MCF 10A (cell line): ENCODE results near the gene RACGAP1. TPM values are rescaled to one million over a fixed set of nuclear protein-coding genes. Genes with fewer than 3 reads are reported as not detected.

Experiments used
- BruUV-seq: library from RNA; stranded (reverse); fragments of 400-500 nt; replicated peaks from 2 replicates; lab custom pipeline; 2021; lab: Mats Ljungman, UMichigan
- CTCF ChIA-PET: fragments of 300-600 bp; sonication (Branson Sonifier 250); formaldehyde crosslinking; extraction: SDS; loops from one replicate; lab custom pipeline; 2021; ENCODE audit warnings: antibody characterized with exemption, inconsistent platforms; lab: Yijun Ruan, JAX
- POLR2A ChIA-PET: fragments of 300-600, 350-650 bp; sonication (Branson Sonifier 250); formaldehyde crosslinking; extraction: SDS; loops from one replicate; lab custom pipeline; 2020; ENCODE audit warnings: antibody characterized with exemption, inconsistent platforms; lab: Yijun Ruan, JAX
- DNase-seq: peaks from one replicate; pipeline ENCODE4 v3.0.0-alpha.2; 2018; ENCODE audit not compliant: unreplicated experiment
- H3K27ac Mint-ChIP-seq: one replicate; pipeline ENCODE4 v1.8.0; 2022; ENCODE audit warnings: mild to moderate bottlenecking, low read depth, mixed read lengths; ENCODE audit not compliant: unreplicated experiment
- H3K27me3 Mint-ChIP-seq: one replicate; pipeline ENCODE4 v1.8.0; 2022; ENCODE audit warnings: mixed read lengths; ENCODE audit not compliant: insufficient read depth, unreplicated experiment
- H3K36me3 Mint-ChIP-seq: one replicate; pipeline ENCODE4 v1.8.0; 2022; ENCODE audit warnings: mild to moderate bottlenecking, moderate library complexity, mixed read lengths; ENCODE audit not compliant: insufficient read depth, unreplicated experiment
- H3K4me1 Mint-ChIP-seq: one replicate; pipeline ENCODE4 v1.8.0; 2022; ENCODE audit warnings: mixed read lengths; ENCODE audit not compliant: insufficient read depth, unreplicated experiment
- H3K4me3 Mint-ChIP-seq: one replicate; pipeline ENCODE4 v1.8.0; 2022; ENCODE audit warnings: mild to moderate bottlenecking, moderate library complexity, mixed read lengths; ENCODE audit not compliant: unreplicated experiment
- H3K9me3 Mint-ChIP-seq: one replicate; pipeline ENCODE4 v1.8.0; 2022; ENCODE audit warnings: mixed read lengths; ENCODE audit not compliant: unreplicated experiment
- CTCF ChIP-seq: fragments of 200-600 bp; IDR thresholded peaks from one replicate; pipeline ENCODE4 v1.8.0; 2022; ENCODE audit warnings: antibody characterized with exemption, mild to moderate bottlenecking; ENCODE audit not compliant: unreplicated experiment
- intact Hi-C: fragments of 100-400 bp; cut with micrococcal nuclease; formaldehyde crosslinking; loops from 2 replicates; pipeline ENCODE4 v1.14.1; 2022
- total RNA-seq: library from RNA; stranded (reverse); gene quantifications from 2 replicates; pipeline ENCODE4 v1.2.3, GENCODE V29; 2022

The RACGAP1 gene
- total RNA-seq, 1 experiment from 2014 or later: 67.9 TPM

DNA sequence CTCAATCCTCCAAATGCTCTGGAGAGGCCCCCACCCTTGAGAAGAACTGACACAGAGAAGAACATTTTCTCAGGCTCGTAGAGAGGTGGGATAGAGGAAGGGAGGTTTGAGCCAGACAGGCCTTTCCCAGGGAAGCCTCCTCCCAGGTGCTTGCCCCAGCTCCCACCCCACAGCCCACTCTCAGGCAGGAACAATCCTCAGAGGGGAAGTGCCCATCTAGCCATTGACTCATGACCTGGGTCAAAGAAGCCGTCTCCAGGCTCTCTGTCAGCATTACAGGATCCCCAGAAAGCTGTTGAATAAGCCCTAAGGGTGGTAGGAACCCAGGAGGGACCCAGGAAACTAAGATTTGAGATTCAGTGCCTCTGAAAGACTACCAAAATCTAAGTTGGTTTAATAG lies 48.7 kb downstream of the RACGAP1 start:
- H3K36me3 Mint-ChIP-seq: no peaks in the 10 kb centered on the region
- H3K9me3 Mint-ChIP-seq: no peaks in the 10 kb centered on the region
- no peaks in the 10 kb centered on the region for H3K27me3 Mint-ChIP-seq
- H3K27ac Mint-ChIP-seq: no peak overlapping the region
- no peak for TF ChIP-seq CTCF
- H3K4me1 Mint-ChIP-seq: no peaks in the 10 kb centered on the region
- intact Hi-C loops: no loop called here
- no peak overlapping the region for H3K4me3 Mint-ChIP-seq
- DNase-seq: no peak
- POLR2A ChIA-PET: no interaction called here
- BruUV-seq: no TSS peak
- CTCF ChIA-PET: interaction anchor here (9.4 kb wide), 1 partner anchor 9 kb away, joined by 92 read pairs; no protein-coding TSS in a partner anchor

- H3K4me3 Mint-ChIP-seq: no peak overlapping the region
- ChIA-PET CTCF (interaction anchor here (0.9 to 9.4 kb wide), 4 partner anchors 8 to 94 kb away, joined by 3 to 92 read pairs (median 4); no protein-coding TSS in a partner anchor), POLR2A (no interaction called here)
- H3K9me3 Mint-ChIP-seq: no peaks in the 10 kb centered on the region
- H3K4me1 Mint-ChIP-seq: no peaks in the 10 kb centered on the region
- DNase-seq: no peak
- H3K27ac Mint-ChIP-seq: no peak overlapping the region
- no TSS peak for BruUV-seq
- intact Hi-C loops: no loop called here
- H3K27me3 Mint-ChIP-seq: no peaks in the 10 kb centered on the region
- no peaks in the 10 kb centered on the region for H3K36me3 Mint-ChIP-seq
- TF ChIP-seq CTCF: no peak
Measured at GRCh38 chr12:49975318-49975761, 50.0 kb downstream of the RACGAP1 start.

GRCh38 chr12:49974677-49975317 lies 50.5 kb downstream of the RACGAP1 start:
- Mint-ChIP-seq H3K36me3 (no peaks in the 10 kb centered on the region), H3K4me3 (no peak overlapping the region), H3K27ac (no peak overlapping the region), H3K9me3 (no peaks in the 10 kb centered on the region), H3K4me1 (no peaks in the 10 kb centered on the region), H3K27me3 (no peaks in the 10 kb centered on the region)
- ChIA-PET POLR2A (no interaction called here), CTCF (interaction anchor here (0.6 to 1.2 kb wide), 7 partner anchors 8 to 215 kb away, joined by 3 to 7 read pairs (median 3); partner anchors contain the start of gene CERS5)
- no TSS peak for BruUV-seq
- DNase-seq: no peak
- intact Hi-C loops: no loop called here
- no peak for TF ChIP-seq CTCF

- intact Hi-C loops: no loop called here
- no peak overlapping the region for H3K27ac Mint-ChIP-seq
- DNase-seq: no peak
- H3K4me1 Mint-ChIP-seq: no peaks in the 10 kb centered on the region
- H3K27me3 Mint-ChIP-seq: no peaks in the 10 kb centered on the region
- H3K36me3 Mint-ChIP-seq: no peaks in the 10 kb centered on the region
- BruUV-seq: no TSS peak
- no peak for TF ChIP-seq CTCF
- CTCF ChIA-PET: interaction anchor here (0.6 to 0.9 kb wide), 5 partner anchors 8 to 216 kb away, joined by 3 to 7 read pairs (median 4); partner anchors contain the start of gene CERS5
- no peak overlapping the region for H3K4me3 Mint-ChIP-seq
- no peaks in the 10 kb centered on the region for H3K9me3 Mint-ChIP-seq
- POLR2A ChIA-PET: interaction anchor here (0.6 kb wide), 1 partner anchor 106 kb away, joined by 3 read pairs; no protein-coding TSS in a partner anchor
Measured at GRCh38 chr12:49974231-49974675, 51.0 kb downstream of the RACGAP1 start.
